ENCODE measurements around the gene POLE3. TPM values are rescaled to one million over a fixed set of nuclear protein-coding genes. Genes with fewer than 3 reads are reported as not detected.
A peak's percentile ranks its signal among the peaks of the same experiment; 100 is the strongest.
"Not testable (repeated sequence)": the region's sequence is repeated elsewhere in the genome, so short reads cannot be mapped to it uniquely, and the experiment has no call there.

POLE3 gene
- polyA plus RNA-seq, 3 donors = 36.1 to 113 (median 92.1) TPM

GRCh38 chr9:113386571-113387393 lies 23.7 kb downstream of the POLE3 start:
- peaks cover 57 to 73% of the 10 kb centered on the region in 2 donors for H3K36me3 Mint-ChIP-seq
- peak overlapping the region in 5 of 7 donors; percentile 30 to 87 (median 55) for H3K27ac Mint-ChIP-seq
- intact Hi-C loops (cut with micrococcal nuclease) = no loop called here
- H3K4me3 Mint-ChIP-seq = no peak overlapping the region
- peaks cover 11 to 30% of the 10 kb centered on the region in 2 donors for H3K4me1 ChIP-seq (ENCODE audit: control insufficient read depth in 1 of 2, insufficient read depth in 2 of 2, low read length in 2 of 2)
- no peak overlapping the region for H3K4me3 ChIP-seq (replicated peaks in 1 of 3; ENCODE audit: low read depth in 2 of 3, low read length in 3 of 3)
- H2AFZ ChIP-seq (ENCODE audit: insufficient read depth, low read depth, low read length, poor library complexity, severe bottlenecking) = no peak overlapping the region
- no peaks in the 10 kb centered on the region for H3K27me3 ChIP-seq (ENCODE audit: control insufficient read depth in 2 of 2, insufficient read depth in 2 of 2, low read length in 2 of 2)
- no peaks in the 10 kb centered on the region for H4K20me1 ChIP-seq (ENCODE audit: insufficient read depth, low read length)
- peaks cover 0 to 4% (median 0%) of the 10 kb centered on the region in 7 donors for H3K9me3 Mint-ChIP-seq
- no peak overlapping the region for H3K9ac ChIP-seq (ENCODE audit: insufficient read depth, low read length, poor library complexity, severe bottlenecking)
- no peaks in the 10 kb centered on the region for H3K79me2 ChIP-seq (ENCODE audit: insufficient read depth, low read length)
- TF ChIP-seq CTCF (IDR thresholded peaks at IDR 0.05) = no peak
- H3K9me3 ChIP-seq (replicated peaks in 1 of 2; ENCODE audit: control insufficient read depth in 1 of 2, insufficient read depth in 1 of 2, low read length in 2 of 2) = no peaks in the 10 kb centered on the region
- peak overlapping the region in 1 of 2 donors; percentile 38 for H3K27ac ChIP-seq (ENCODE audit: low read depth in 1 of 2, low read length in 2 of 2)
- 51% methylated on average over 4 of the region's 4 CpGs for WGBS (ENCODE audit: insufficient coverage)
- peaks cover 29% of the 10 kb centered on the region for H3K4me1 Mint-ChIP-seq
- H3K36me3 ChIP-seq (replicated peaks in 1 of 2; ENCODE audit: control insufficient read depth in 1 of 2, insufficient read depth in 2 of 2, low read length in 2 of 2) = peaks cover 38 to 49% of the 10 kb centered on the region in 2 donors
- peak; percentile 30 to 49 (median 49) for DNase-seq
- no peak overlapping the region for H3K4me2 ChIP-seq (replicated peaks; ENCODE audit: extremely low read depth, low read length, poor library complexity, severe bottlenecking)
- H3K27me3 Mint-ChIP-seq (ENCODE audit: low read depth in 3 of 3) = peaks cover 0 to 5% (median 0%) of the 10 kb centered on the region in 3 donors

GRCh38 chr9:113381909-113382411 lies 28.5 kb downstream of the POLE3 start:
- H3K27me3 ChIP-seq (ENCODE audit: control insufficient read depth in 2 of 2, insufficient read depth in 2 of 2, low read length in 2 of 2) = no peaks in the 10 kb centered on the region
- Mint-ChIP-seq H3K36me3 (peaks cover 11 to 25% of the 10 kb centered on the region in 2 donors), H3K27ac (peak overlapping the region in 1 of 7 donors; percentile 16), H3K9me3 (peaks cover 0 to 3% (median 0%) of the 10 kb centered on the region in 7 donors), H3K27me3 (ENCODE audit: low read depth in 3 of 3) (peaks cover 0 to 3% (median 2%) of the 10 kb centered on the region in 3 donors), H3K4me3 (no peak overlapping the region), H3K4me1 (peaks cover 25% of the 10 kb centered on the region)
- intact Hi-C loops (cut with micrococcal nuclease) = no loop called here
- H3K9me3 ChIP-seq (replicated peaks in 1 of 2; ENCODE audit: control insufficient read depth in 1 of 2, insufficient read depth in 1 of 2, low read length in 2 of 2) = no peaks in the 10 kb centered on the region
- peaks cover 15 to 26% of the 10 kb centered on the region in 2 donors for H3K4me1 ChIP-seq (ENCODE audit: control insufficient read depth in 1 of 2, insufficient read depth in 2 of 2, low read length in 2 of 2)
- no peak overlapping the region for H3K4me3 ChIP-seq (replicated peaks in 1 of 3; ENCODE audit: low read depth in 2 of 3, low read length in 3 of 3)
- H2AFZ ChIP-seq (ENCODE audit: insufficient read depth, low read depth, low read length, poor library complexity, severe bottlenecking) = no peak overlapping the region
- H3K4me2 ChIP-seq (replicated peaks; ENCODE audit: extremely low read depth, low read length, poor library complexity, severe bottlenecking) = no peak overlapping the region
- H4K20me1 ChIP-seq (ENCODE audit: insufficient read depth, low read length) = no peaks in the 10 kb centered on the region
- H3K27ac ChIP-seq (ENCODE audit: low read depth in 1 of 2, low read length in 2 of 2) = no peak overlapping the region
- 67% methylated on average over 3 of the region's 8 CpGs for WGBS (ENCODE audit: insufficient coverage)
- H3K79me2 ChIP-seq (ENCODE audit: insufficient read depth, low read length) = no peaks in the 10 kb centered on the region
- peaks cover 0 to under 1% of the 10 kb centered on the region in 2 donors for H3K36me3 ChIP-seq (replicated peaks in 1 of 2; ENCODE audit: control insufficient read depth in 1 of 2, insufficient read depth in 2 of 2, low read length in 2 of 2)
- no peak overlapping the region for H3K9ac ChIP-seq (ENCODE audit: insufficient read depth, low read length, poor library complexity, severe bottlenecking)
- TF ChIP-seq CTCF (IDR thresholded peaks at IDR 0.05) = no peak
- DNase-seq = no peak

GRCh38 chr9:113381441-113381840 lies 29.0 kb downstream of the POLE3 start:
- H3K4me3 ChIP-seq (replicated peaks in 1 of 3; ENCODE audit: low read depth in 2 of 3, low read length in 3 of 3); intact Hi-C loops (cut with micrococcal nuclease): not testable (repeated sequence)

More at GRCh38 chr9:113381441-113381840, 29.0 kb downstream of the POLE3 start:
- no CpG with 5 or more reads among the region's 7 CpGs for WGBS (ENCODE audit: insufficient coverage)
- DNase-seq; H3K27ac Mint-ChIP-seq; H3K9me3 ChIP-seq (replicated peaks in 1 of 2; ENCODE audit: control insufficient read depth in 1 of 2, insufficient read depth in 1 of 2, low read length in 2 of 2); H3K79me2 ChIP-seq (ENCODE audit: insufficient read depth, low read length); H3K4me3 Mint-ChIP-seq; H3K36me3 ChIP-seq (replicated peaks in 1 of 2; ENCODE audit: control insufficient read depth in 1 of 2, insufficient read depth in 2 of 2, low read length in 2 of 2); H3K27me3 ChIP-seq (ENCODE audit: control insufficient read depth in 2 of 2, insufficient read depth in 2 of 2, low read length in 2 of 2); H3K9ac ChIP-seq (ENCODE audit: insufficient read depth, low read length, poor library complexity, severe bottlenecking); H4K20me1 ChIP-seq (ENCODE audit: insufficient read depth, low read length); H3K9me3 Mint-ChIP-seq; H2AFZ ChIP-seq (ENCODE audit: insufficient read depth, low read depth, low read length, poor library complexity, severe bottlenecking); H3K27ac ChIP-seq (ENCODE audit: low read depth in 1 of 2, low read length in 2 of 2); H3K4me2 ChIP-seq (replicated peaks; ENCODE audit: extremely low read depth, low read length, poor library complexity, severe bottlenecking); H3K27me3 Mint-ChIP-seq (ENCODE audit: low read depth in 3 of 3): not testable (repeated sequence)
- peaks cover 6 to 22% of the 10 kb centered on the region in 2 donors for H3K36me3 Mint-ChIP-seq
- H3K4me1 Mint-ChIP-seq = peaks cover 20% of the 10 kb centered on the region
- peaks cover 10 to 20% of the 10 kb centered on the region in 2 donors for H3K4me1 ChIP-seq (ENCODE audit: control insufficient read depth in 1 of 2, insufficient read depth in 2 of 2, low read length in 2 of 2)
